Brain microvascular endothelial cell (primary cell): Measurements from ENCODE around the gene TNNT2.

Experiments used
- DNase-seq: peaks from one replicate; pipeline ENCODE4 v3.0.0-alpha.2; 2020
- H3K27ac ChIP-seq: fragments of 250-450 bp; sonication (Bioruptor Pico); 2 replicates; pipeline ENCODE4 v1.5.1; 2020; ENCODE audit warnings: mild to moderate bottlenecking, moderate library complexity
- H3K27me3 ChIP-seq: fragments of 250-450 bp; sonication (Bioruptor Pico); replicated peaks from 2 replicates; pipeline ENCODE4 v1.5.1; 2020; ENCODE audit warnings: mild to moderate bottlenecking
- H3K36me3 ChIP-seq: fragments of 250-450 bp; sonication (Bioruptor Pico); replicated peaks from 2 replicates; pipeline ENCODE4 v1.5.1; 2020; ENCODE audit warnings: mild to moderate bottlenecking
- H3K4me3 ChIP-seq: 2 replicates; pipeline ENCODE4 v1.5.1; 2011; ENCODE audit warnings: low read depth, mild to moderate bottlenecking, control low read depth, low read length, moderate library complexity
- in situ Hi-C: cut with HindIII; loops from 2 replicates; pipeline ENCODE4 v1.10.0; 2017; ENCODE audit warnings: low sequenced_read_pairs, low pct_ligation_motif_present
- TF ChIP-seq, protein P1 (sequence below): IDR thresholded peaks from 2 replicates; pipeline ENCODE4 v1.5.1; 2011; ENCODE audit warnings: low read depth, mild to moderate bottlenecking, moderate library complexity, low read length, control low read depth, inconsistent platforms; ENCODE audit errors: missing control alignments

TNNT2 gene

DNA sequence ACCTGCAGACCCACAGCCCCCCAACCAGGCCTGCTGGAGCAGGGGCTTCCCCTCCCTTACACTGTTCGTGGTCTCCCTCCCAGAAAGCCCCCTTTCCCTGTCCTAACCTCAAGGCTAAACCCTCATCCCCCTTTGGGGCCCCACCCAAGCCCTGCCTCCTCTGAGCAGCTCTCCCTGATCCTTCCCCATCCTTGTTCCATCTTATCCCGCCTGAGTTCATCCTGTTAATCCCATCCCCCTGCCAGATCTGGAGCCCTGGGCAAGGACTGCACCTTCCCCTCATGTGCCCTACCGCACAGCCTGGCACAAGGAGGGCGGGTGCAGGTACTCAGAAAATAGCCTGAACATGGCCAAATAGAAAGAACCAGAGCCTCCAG, 6.9 kb upstream of the TNNT2 start:
- Histone ChIP-seq H3K36me3 (no peaks in the 10 kb centered on the region), H3K4me3 (no peak overlapping the region), H3K27ac (no peak overlapping the region), H3K27me3 (peaks cover 6% of the 10 kb centered on the region)
- in situ Hi-C loops, result no loop called here
- DNase-seq, result no peak
- TF ChIP-seq, protein P1, sequence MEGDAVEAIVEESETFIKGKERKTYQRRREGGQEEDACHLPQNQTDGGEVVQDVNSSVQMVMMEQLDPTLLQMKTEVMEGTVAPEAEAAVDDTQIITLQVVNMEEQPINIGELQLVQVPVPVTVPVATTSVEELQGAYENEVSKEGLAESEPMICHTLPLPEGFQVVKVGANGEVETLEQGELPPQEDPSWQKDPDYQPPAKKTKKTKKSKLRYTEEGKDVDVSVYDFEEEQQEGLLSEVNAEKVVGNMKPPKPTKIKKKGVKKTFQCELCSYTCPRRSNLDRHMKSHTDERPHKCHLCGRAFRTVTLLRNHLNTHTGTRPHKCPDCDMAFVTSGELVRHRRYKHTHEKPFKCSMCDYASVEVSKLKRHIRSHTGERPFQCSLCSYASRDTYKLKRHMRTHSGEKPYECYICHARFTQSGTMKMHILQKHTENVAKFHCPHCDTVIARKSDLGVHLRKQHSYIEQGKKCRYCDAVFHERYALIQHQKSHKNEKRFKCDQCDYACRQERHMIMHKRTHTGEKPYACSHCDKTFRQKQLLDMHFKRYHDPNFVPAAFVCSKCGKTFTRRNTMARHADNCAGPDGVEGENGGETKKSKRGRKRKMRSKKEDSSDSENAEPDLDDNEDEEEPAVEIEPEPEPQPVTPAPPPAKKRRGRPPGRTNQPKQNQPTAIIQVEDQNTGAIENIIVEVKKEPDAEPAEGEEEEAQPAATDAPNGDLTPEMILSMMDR, result no peak

DNA sequence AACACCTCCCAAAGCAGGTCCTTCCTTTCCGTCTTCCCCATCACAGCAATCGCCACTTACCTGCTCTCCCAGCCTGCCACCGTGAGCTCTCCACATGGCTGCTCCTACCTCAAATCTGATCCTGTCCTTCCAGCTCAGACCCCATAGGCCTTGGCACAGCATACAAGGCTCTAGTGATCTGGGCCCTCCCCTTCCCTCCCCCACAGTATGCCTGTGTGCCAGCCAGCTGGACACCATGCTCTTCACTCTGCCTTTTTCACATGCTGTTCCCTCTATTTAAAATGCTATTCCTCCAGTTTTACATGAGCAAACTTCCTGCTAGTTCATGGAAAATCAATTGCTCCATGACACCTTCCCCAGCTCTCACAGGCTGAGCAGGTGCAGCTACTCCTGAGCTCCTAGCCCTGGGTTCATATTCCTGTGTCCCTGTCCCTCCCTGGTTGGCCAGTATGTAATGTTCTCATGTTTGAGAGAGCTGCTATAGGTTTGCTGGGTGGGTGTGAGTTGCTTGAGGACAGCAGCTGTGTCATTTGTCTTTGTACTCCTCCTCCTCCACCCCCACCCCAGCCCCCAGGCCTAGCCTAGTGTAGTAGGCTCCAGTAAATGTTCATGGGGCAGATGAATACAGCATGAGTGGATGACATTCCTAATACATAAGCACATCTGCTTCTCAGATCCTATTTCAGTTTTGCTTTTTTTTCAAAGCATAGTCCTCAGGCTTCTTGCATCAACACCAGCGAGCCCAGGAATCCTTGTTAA, 6.3 kb upstream of the TNNT2 start:
- H3K4me3 ChIP-seq, result no peak overlapping the region
- in situ Hi-C loops, result no loop called here

DNA sequence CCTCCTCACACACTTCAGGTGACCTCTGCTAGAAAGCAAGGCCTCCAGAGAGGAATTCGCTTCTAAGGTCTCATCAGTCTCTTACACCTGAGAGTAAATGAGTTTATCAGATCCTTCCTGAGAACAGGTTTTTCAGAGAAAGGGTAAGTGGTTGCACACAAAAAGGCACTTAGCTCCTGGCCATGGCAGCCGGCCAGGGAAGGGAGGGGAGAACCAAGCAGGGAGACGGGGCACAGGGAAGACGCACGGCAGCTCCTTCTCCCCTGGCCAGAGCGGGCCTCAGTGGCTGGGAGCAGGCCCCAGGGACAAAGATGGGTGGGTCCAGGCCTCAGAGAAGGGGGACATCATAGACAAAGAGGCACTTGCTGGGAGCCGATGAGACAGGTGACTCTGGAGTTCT, 3.6 kb upstream of the TNNT2 start:
- Histone ChIP-seq H3K27me3 (peaks cover 5% of the 10 kb centered on the region), H3K27ac (no peak overlapping the region), H3K36me3 (no peaks in the 10 kb centered on the region)

More for the DNA sequence above, 6.3 kb upstream of the TNNT2 start:
- TF ChIP-seq, protein P1, result no peak
- Histone ChIP-seq H3K27ac (no peak overlapping the region), H3K27me3 (peaks cover 6% of the 10 kb centered on the region), H3K36me3 (no peaks in the 10 kb centered on the region)
- peak; percentile 84 for DNase-seq

DNA sequence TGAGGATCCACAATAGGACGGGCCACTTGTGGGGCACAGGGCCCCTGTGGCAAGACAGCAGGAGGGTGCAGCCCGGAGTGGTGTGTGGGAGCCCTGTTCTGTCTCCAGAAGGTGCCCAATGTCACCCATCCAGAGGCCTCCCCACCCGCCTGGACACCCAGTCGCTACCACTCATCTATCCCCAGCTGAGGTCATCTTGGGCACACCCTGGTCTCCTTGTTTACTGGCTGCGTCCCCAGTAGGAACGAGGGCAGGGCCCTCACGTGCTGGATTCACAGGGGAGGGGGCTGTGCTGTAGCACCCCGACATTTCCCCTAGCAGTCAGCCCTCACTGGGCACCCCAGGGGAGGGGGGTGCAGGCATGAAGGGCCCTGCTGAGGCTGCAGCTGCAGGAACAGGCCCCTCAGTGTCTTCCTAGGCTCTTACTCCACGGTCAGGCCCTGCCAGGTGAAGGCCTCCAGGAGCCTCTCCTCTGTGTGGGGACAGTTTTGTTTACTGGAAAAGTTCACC, 2.3 kb upstream of the TNNT2 start:
- H3K36me3 ChIP-seq, result no peaks in the 10 kb centered on the region
- TF ChIP-seq, protein P1, result no peak
- no peak for DNase-seq
- H3K27ac ChIP-seq, result no peak overlapping the region
- peaks cover 8% of the 10 kb centered on the region for H3K27me3 ChIP-seq
- in situ Hi-C loops, result no loop called here
- no peak overlapping the region for H3K4me3 ChIP-seq

More for the DNA sequence above, 3.6 kb upstream of the TNNT2 start:
- in situ Hi-C loops, result no loop called here
- TF ChIP-seq, protein P1, result no peak
- H3K4me3 ChIP-seq, result no peak overlapping the region
- no peak for DNase-seq

DNA sequence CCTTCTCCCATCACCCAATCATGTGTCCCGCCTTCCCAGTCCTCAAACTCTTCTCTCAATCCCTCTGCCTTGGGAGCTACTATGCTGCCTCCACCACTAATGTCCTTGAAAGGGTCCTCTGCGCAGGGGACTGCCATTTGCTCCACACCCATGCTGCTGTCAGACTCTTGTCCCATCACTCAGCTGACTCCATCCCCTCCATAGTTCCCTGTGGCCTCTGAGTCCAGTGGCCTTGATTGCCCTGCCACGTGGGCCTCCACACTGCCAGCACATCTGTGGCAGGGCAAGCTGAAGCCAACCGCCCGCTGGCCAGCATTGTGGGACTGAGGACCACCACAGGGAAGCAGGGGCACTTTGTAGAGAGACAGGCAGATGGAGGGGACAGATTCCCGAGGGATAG, 1.3 kb upstream of the TNNT2 start:
- DNase-seq, result no peak
- Histone ChIP-seq H3K36me3 (no peaks in the 10 kb centered on the region), H3K27ac (no peak overlapping the region), H3K27me3 (peaks cover 12% of the 10 kb centered on the region), H3K4me3 (no peak overlapping the region)
- in situ Hi-C loops, result no loop called here
- TF ChIP-seq, protein P1, result no peak
